DOHH2 (cell line): ENCODE measurements around the gene S100A11.
A peak's percentile ranks its signal among the peaks of the same experiment; 100 is the strongest.

Source experiments
- H3F3A ChIP-seq: fragments of 200-600 bp; sonication (generic), shearing (Covaris generic); 2 replicates; pipeline ENCODE4 v1.6.0; 2016; ENCODE audit warnings: antibody characterized with exemption, mild to moderate bottlenecking; ENCODE audit not compliant: control insufficient read depth, insufficient read depth
- H3K27ac ChIP-seq: fragments of 200-600 bp; sonication (generic); 2 replicates; pipeline ENCODE4 v1.5.1; 2014; ENCODE audit warnings: low read depth, mild to moderate bottlenecking, low read length, moderate library complexity
- H3K27me3 ChIP-seq: fragments of 200-600 bp; sonication (generic); 2 replicates; pipeline ENCODE4 v1.6.1; 2014; ENCODE audit warnings: mild to moderate bottlenecking, low read length, mixed read lengths; ENCODE audit not compliant: control insufficient read depth
- H3K36me3 ChIP-seq: fragments of 200-600 bp; sonication (generic); 2 replicates; pipeline ENCODE4 v1.6.1; 2014; ENCODE audit warnings: mild to moderate bottlenecking, low read length, moderate library complexity, mixed read lengths; ENCODE audit not compliant: control insufficient read depth
- H3K4me1 ChIP-seq: fragments of 200-600 bp; sonication (generic); 2 replicates; pipeline ENCODE4 v1.6.1; 2014; ENCODE audit warnings: mild to moderate bottlenecking, low read length, mixed read lengths; ENCODE audit not compliant: control insufficient read depth
- H3K4me2 ChIP-seq: fragments of 200-600 bp; sonication (generic); 2 replicates; pipeline ENCODE4 v1.6.0; 2014; ENCODE audit warnings: mild to moderate bottlenecking, low read length, moderate library complexity
- H3K4me3 ChIP-seq: fragments of 200-600 bp; sonication (generic); 2 replicates; pipeline ENCODE4 v1.5.1; 2014; ENCODE audit warnings: mild to moderate bottlenecking, low read length, mixed read lengths
- H3K79me2 ChIP-seq: fragments of 200-600 bp; sonication (generic); 2 replicates; pipeline ENCODE4 v1.6.1; 2014; ENCODE audit warnings: mild to moderate bottlenecking, low read length, mixed read lengths; ENCODE audit not compliant: control insufficient read depth
- H3K9me2 ChIP-seq: fragments of 200-600 bp; sonication (generic); replicated peaks from 2 replicates; pipeline ENCODE4 v1.6.1; 2014; ENCODE audit warnings: mild to moderate bottlenecking, low read length, mixed read lengths; ENCODE audit not compliant: control insufficient read depth
- H3K9me3 ChIP-seq: fragments of 200-600 bp; sonication (generic); 2 replicates; pipeline ENCODE4 v1.6.1; 2014; ENCODE audit warnings: antibody characterized with exemption, low read length, mixed read lengths; ENCODE audit not compliant: control insufficient read depth, insufficient read depth
- H4K20me1 ChIP-seq: fragments of 200-600 bp; sonication (generic); 2 replicates; pipeline ENCODE4 v1.6.0; 2014; ENCODE audit warnings: low read depth, mild to moderate bottlenecking, antibody characterized with exemption, low read length, moderate library complexity; ENCODE audit not compliant: control insufficient read depth, insufficient read depth
- CTCF ChIP-seq: fragments of 200-600 bp; sonication (generic); IDR thresholded peaks from one replicate; pipeline ENCODE4 v1.5.1; 2014; ENCODE audit warnings: antibody characterized with exemption, mild to moderate bottlenecking, low read depth, low read length; ENCODE audit not compliant: poor library complexity, severe bottlenecking
- EZH2phosphoT487 ChIP-seq: fragments of 200-600 bp; sonication (generic); IDR thresholded peaks from 2 replicates; pipeline ENCODE4 v1.6.1; 2017; ENCODE audit warnings: borderline replicate concordance, mild to moderate bottlenecking, antibody characterized with exemption, low read length, moderate library complexity, mixed read lengths

Gene S100A11

GRCh38 chr1:152048416-152049009 lies 11.7 kb upstream of the S100A11 start:
- H3K4me1 ChIP-seq = peaks cover 26% of the 10 kb centered on the region
- H3K27me3 ChIP-seq = peaks cover 8% of the 10 kb centered on the region
- no peaks in the 10 kb centered on the region for H3K9me2 ChIP-seq
- no peaks in the 10 kb centered on the region for H4K20me1 ChIP-seq
- no peak for TF ChIP-seq EZH2phosphoT487
- TF ChIP-seq CTCF = no peak
- H3K79me2 ChIP-seq = no peaks in the 10 kb centered on the region; the same call in 1 of the 2 replicates
- H3F3A ChIP-seq = peaks cover 6% of the 10 kb centered on the region
- H3K27ac ChIP-seq = peak overlapping the region; percentile 75
- no peaks in the 10 kb centered on the region for H3K36me3 ChIP-seq
- H3K4me2 ChIP-seq = peak overlapping the region; percentile 88
- H3K9me3 ChIP-seq = no peaks in the 10 kb centered on the region
- peak overlapping the region; percentile 66 for H3K4me3 ChIP-seq

DNA sequence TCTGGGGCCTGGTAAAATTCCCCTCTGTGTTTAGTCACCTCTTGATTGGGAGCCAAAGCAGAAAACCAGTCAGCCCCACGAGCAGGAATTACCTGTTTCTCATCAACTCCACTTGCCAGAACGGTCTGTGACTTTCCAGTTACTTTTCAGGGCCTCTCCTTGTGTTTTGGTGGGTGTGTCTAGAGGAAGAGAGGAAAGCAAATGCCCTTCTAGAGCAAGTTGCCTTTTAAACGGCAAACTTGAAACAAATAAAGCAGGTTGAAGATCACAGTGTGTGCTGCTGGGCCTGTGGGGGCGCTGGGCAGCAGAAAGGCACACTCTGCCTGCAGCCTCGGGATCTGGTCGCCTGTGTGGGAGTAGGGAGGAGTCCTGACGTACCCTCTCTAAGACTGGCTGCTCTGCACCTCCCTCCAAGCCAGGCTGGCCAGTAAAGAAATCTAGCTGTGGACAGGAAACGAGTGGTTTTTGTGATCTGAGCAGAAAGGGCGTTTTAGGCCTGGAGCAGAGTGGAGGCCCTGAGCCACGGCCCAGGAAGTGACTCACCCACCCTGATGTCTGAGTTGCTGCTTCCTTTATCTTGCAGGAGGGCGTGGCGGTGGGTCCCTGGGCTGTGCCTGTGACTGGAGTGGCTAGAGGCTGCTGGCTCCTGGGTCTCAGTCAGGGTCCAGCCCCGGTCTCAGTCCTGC lies 11.1 kb upstream of the S100A11 start:
- Histone ChIP-seq H3K4me3 (peak overlapping the region; percentile 66), H3K36me3 (no peaks in the 10 kb centered on the region), H3K27ac (peak overlapping the region; percentile 75), H3K79me2 (no peaks in the 10 kb centered on the region; the same call in 1 of the 2 replicates), H3K27me3 (peaks cover 3% of the 10 kb centered on the region), H3K4me1 (peaks cover 26% of the 10 kb centered on the region), H4K20me1 (no peaks in the 10 kb centered on the region), H3K9me3 (no peaks in the 10 kb centered on the region), H3K4me2 (peak overlapping the region; percentile 88), H3K9me2 (no peaks in the 10 kb centered on the region), H3F3A (peaks cover 6% of the 10 kb centered on the region)
- TF ChIP-seq EZH2phosphoT487 = no peak
- TF ChIP-seq CTCF = peak; percentile 89

DNA sequence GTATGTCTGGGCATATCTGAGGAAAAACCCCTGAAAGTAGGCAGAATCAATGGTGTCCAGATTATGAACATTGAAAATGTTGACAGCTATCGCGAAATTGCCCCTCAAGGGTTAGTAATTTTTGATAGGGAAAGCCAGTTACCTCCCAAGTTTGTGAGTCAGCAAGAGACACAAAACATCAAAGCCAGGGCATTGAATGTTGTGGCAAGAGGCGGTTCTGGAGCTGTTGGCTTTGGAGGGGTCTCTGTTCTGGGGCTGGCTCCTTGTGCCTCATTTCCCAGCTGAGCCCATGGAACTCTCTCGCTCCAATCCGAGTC lies 10.6 kb upstream of the S100A11 start:
- Histone ChIP-seq H3K27me3 (peaks cover 1% of the 10 kb centered on the region; the same call in 1 of the 2 replicates), H3K9me3 (no peaks in the 10 kb centered on the region), H3K9me2 (no peaks in the 10 kb centered on the region), H3K4me3 (peak overlapping the region; percentile 66), H3K36me3 (no peaks in the 10 kb centered on the region), H3F3A (peaks cover 6% of the 10 kb centered on the region), H4K20me1 (no peaks in the 10 kb centered on the region), H3K4me1 (peaks cover 26% of the 10 kb centered on the region), H3K27ac (peak overlapping the region; percentile 75), H3K79me2 (no peaks in the 10 kb centered on the region; the same call in 1 of the 2 replicates), H3K4me2 (peak overlapping the region; percentile 88)
- no peak for TF ChIP-seq EZH2phosphoT487
- no peak for TF ChIP-seq CTCF
